Nephron progenitor cell (in vitro differentiated cells): ENCODE measurements around the gene AHI1.

Source experiments
- DNase-seq: peaks from one replicate; pipeline ENCODE4 v3.0.0; 2021
- H3K27ac Mint-ChIP-seq: 2 replicates; pipeline ENCODE4 v1.8.0; 2021; ENCODE audit warnings: mild to moderate bottlenecking, moderate library complexity, mixed read lengths
- H3K27me3 Mint-ChIP-seq: 2 replicates; pipeline ENCODE4 v1.8.0; 2021; ENCODE audit warnings: mild to moderate bottlenecking, low read depth, mixed read lengths; ENCODE audit not compliant: poor library complexity
- H3K36me3 Mint-ChIP-seq: 2 replicates; pipeline ENCODE4 v1.8.0; 2021; ENCODE audit warnings: low read depth, mixed read lengths
- H3K4me1 Mint-ChIP-seq: 2 replicates; pipeline ENCODE4 v1.8.0; 2021; ENCODE audit warnings: mixed read lengths
- H3K4me3 Mint-ChIP-seq: 2 replicates; pipeline ENCODE4 v1.8.0; 2021; ENCODE audit warnings: mild to moderate bottlenecking, moderate library complexity, mixed read lengths
- H3K9me3 Mint-ChIP-seq: 2 replicates; pipeline ENCODE4 v1.8.0; 2021; ENCODE audit warnings: mild to moderate bottlenecking, moderate library complexity, mixed read lengths
- CTCF ChIP-seq: fragments of 200-600 bp; sonication (generic); IDR thresholded peaks from 2 replicates; pipeline ENCODE4 v1.5.0; 2021; ENCODE audit warnings: antibody characterized with exemption

AHI1 gene

GRCh38 chr6:135438907-135439535, 58.5 kb downstream of the AHI1 start:
- Mint-ChIP-seq H3K36me3 (peaks cover 8% of the 10 kb centered on the region), H3K4me3 (no peak overlapping the region), H3K27me3 (no peaks in the 10 kb centered on the region), H3K27ac (peak overlapping the region; percentile 18), H3K9me3 (no peaks in the 10 kb centered on the region), H3K4me1 (no peaks in the 10 kb centered on the region)
- peak; percentile 36 for TF ChIP-seq CTCF
- no peak for DNase-seq

- no peak overlapping the region for H3K27ac Mint-ChIP-seq
- no peak overlapping the region for H3K4me3 Mint-ChIP-seq
- no peak for TF ChIP-seq CTCF
- peaks cover 5% of the 10 kb centered on the region for H3K36me3 Mint-ChIP-seq
- no peaks in the 10 kb centered on the region for H3K4me1 Mint-ChIP-seq
- no peak for DNase-seq
- no peaks in the 10 kb centered on the region for H3K9me3 Mint-ChIP-seq
- no peaks in the 10 kb centered on the region for H3K27me3 Mint-ChIP-seq
Observed at GRCh38 chr6:135434991-135435390, 62.5 kb downstream of the AHI1 start.

GRCh38 chr6:135434095-135434494, 63.4 kb downstream of the AHI1 start:
- H3K36me3 Mint-ChIP-seq = peaks cover 5% of the 10 kb centered on the region
- H3K4me3 Mint-ChIP-seq = no peak overlapping the region
- H3K27me3 Mint-ChIP-seq = no peaks in the 10 kb centered on the region
- no peaks in the 10 kb centered on the region for H3K4me1 Mint-ChIP-seq
- H3K9me3 Mint-ChIP-seq = no peaks in the 10 kb centered on the region
- TF ChIP-seq CTCF = no peak
- H3K27ac Mint-ChIP-seq = no peak overlapping the region
- no peak for DNase-seq

GRCh38 chr6:135428078-135428477, 69.5 kb downstream of the AHI1 start:
- Mint-ChIP-seq H3K4me1 (no peaks in the 10 kb centered on the region), H3K27me3 (no peaks in the 10 kb centered on the region)
- DNase-seq = no peak

GRCh38 chr6:135426833-135427232, 70.7 kb downstream of the AHI1 start:
- no peak overlapping the region for H3K4me3 Mint-ChIP-seq
- no peak for DNase-seq
- TF ChIP-seq CTCF = no peak
- no peak overlapping the region for H3K27ac Mint-ChIP-seq
- H3K9me3 Mint-ChIP-seq = no peaks in the 10 kb centered on the region
- no peaks in the 10 kb centered on the region for H3K27me3 Mint-ChIP-seq
- no peaks in the 10 kb centered on the region for H3K4me1 Mint-ChIP-seq
- no peaks in the 10 kb centered on the region for H3K36me3 Mint-ChIP-seq

More at GRCh38 chr6:135428078-135428477, 69.5 kb downstream of the AHI1 start:
- Mint-ChIP-seq H3K36me3 (peaks cover 4% of the 10 kb centered on the region), H3K4me3 (no peak overlapping the region), H3K9me3 (no peaks in the 10 kb centered on the region), H3K27ac (no peak overlapping the region)
- TF ChIP-seq CTCF = no peak

- DNase-seq = no peak
- TF ChIP-seq CTCF = no peak
- no peak overlapping the region for H3K27ac Mint-ChIP-seq
- H3K4me1 Mint-ChIP-seq = no peaks in the 10 kb centered on the region
- no peaks in the 10 kb centered on the region for H3K27me3 Mint-ChIP-seq
- H3K4me3 Mint-ChIP-seq = no peak overlapping the region
- no peaks in the 10 kb centered on the region for H3K36me3 Mint-ChIP-seq
- H3K9me3 Mint-ChIP-seq = no peaks in the 10 kb centered on the region
Observed at GRCh38 chr6:135424385-135424784, 73.2 kb downstream of the AHI1 start.
